DMS114 treated with DMSO at 0.1 percent for 48 hours (cell line): Measurements from ENCODE around the gene TMEM116.

Experiments
- DNase-seq: peaks from one replicate; lab custom pipeline; 2025; ENCODE audit not compliant: unreplicated experiment; lab: John Stamatoyannopoulos, UW

Gene TMEM116

DNA sequence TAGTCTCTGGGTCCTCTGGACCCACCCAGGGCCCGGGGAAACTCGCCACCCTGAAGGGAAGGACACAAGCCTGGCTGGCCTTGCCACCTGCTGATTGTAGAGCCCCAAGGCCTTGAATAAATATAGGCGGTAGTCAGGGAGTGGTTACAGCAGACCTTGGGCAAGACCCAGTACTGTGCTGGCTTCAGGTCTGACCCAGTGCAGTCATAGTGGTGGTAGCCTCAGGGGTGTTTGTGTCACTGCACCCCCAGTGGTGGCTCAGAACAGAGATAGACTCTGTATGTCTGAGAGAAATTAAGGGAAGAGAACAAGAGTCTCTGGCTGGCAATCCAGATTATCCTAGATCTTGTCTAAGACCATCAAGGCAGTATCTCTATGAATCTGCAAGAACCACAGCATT lies 107.5 kb downstream of the TMEM116 start:
- DNase-seq, result no peak

DNA sequence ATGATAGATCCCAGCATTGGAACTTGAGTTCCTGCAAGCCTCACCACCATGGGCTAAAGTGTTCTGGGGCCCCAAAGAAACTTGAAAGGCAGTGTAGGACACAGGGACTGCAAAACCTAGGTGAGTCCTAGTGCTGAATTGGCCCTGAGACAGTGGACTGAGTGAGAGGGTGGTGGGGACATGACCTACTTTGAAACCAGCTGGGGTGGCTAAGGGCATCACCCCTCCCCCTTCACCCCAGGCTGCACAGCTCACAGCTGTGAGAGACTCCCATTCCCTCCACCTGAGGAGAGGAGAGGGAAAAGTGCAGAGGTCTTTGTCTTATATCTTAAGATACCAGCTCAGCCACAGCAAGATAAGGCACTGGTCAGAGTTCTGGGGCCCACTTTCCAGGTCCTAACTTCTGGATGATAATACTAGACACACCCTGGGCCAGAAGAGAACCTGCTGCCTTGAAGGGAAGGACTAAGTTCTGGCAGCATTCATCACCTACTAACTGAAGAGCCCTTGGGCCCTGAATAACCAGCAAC lies 108.5 kb downstream of the TMEM116 start:
- DNase-seq, result no peak

- DNase-seq, result no peak
These were observed 111.8 kb downstream of the TMEM116 start for GRCh38 chr12:111901182-111901581.

- DNase-seq, result no peak
These were observed 118.4 kb downstream of the TMEM116 start for GRCh38 chr12:111894556-111894955.

- no peak for DNase-seq
These were observed 119.7 kb downstream of the TMEM116 start for GRCh38 chr12:111893287-111893686.

DNA sequence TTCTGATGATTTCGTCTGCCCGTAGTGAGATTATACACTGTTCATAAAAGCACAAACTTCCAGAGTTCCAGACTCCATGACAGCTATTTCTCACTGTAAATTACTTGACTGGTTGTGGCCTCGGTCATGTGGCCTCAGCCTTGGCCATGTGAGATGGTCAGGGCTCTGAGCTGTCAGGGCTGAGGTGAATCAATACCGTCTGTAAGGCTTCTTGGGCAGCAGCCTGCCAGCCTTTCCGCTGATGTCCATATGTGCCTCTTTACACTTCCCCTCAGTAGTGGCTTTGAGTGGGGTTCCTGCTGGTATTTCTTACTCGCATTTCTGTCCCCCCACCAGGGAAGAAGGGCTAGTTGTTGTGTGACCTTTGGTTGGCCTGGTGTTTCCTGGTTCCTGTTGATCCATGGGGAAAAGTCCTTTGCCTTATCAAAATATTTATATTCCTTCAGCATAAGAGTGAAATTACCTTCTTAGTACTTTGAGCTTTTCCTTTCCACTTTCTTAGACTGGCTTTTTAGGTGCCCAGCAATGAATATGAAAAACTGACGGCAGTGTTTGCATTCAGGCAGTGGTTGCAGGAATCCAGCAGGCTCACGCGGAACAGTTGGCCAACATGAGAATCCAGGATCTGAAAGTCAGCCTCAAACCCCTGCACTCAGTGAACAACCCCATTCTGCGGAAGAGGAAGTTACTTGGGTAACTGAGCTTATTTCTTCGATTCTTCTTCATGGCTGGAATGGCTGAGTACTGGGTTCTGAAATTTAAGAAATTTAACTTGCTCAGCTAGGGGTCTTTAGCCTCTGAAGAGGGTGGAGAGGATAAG lies 124.8 kb downstream of the TMEM116 start:
- DNase-seq, result no peak

GRCh38 chr12:111886662-111887545 lies 126.1 kb downstream of the TMEM116 start:
- no peak for DNase-seq

- no peak for DNase-seq
These were observed 131.2 kb downstream of the TMEM116 start for GRCh38 chr12:111881716-111882115.
